CD4-positive, alpha-beta T cell treated with Interferon alpha-2 for 1 hour (primary cell): ENCODE data around the gene ABLIM2.

Experiments used
- DNase-seq, 2 donors: peaks; one replicate each; pipeline ENCODE4 v3.0.0-alpha.2; 2020 to 2022

The ABLIM2 gene

DNA sequence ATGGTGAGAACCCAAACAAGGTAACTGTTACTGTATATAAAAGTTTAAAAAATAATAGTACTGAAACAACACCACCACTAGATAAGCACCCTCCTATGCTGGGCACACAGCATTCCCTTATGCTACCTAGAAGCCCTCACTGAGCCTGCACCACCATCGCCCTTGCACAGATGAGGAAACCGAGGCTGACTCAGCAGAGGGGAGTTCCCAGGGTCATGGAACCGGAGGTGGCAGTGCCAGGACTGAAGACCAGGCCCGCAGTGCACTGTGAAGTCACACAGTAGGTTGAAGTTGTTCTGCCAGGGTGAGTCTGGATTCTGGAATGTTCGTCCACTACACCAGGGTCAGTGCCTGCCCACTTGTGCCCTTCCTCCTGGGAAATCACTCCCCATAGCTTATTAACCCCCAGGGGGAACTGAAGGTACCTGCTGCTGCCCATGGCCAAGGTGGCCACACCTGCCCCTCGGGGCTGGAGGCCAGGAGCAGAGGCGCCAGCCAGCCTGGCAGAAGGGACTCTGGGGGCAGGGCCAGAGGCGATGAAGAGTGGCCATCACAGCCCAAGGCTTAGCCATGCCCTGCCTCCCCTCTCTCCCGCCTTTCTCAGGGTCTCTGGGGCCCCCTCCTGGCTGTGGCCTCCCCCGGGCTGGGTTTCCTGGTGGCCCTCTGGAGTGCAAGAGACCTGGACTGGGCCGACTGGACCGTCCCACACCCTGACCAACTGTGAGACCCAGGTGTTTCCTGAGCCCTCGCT, 15.1 kb upstream of the ABLIM2 start:
- DNase-seq = no peak

DNA sequence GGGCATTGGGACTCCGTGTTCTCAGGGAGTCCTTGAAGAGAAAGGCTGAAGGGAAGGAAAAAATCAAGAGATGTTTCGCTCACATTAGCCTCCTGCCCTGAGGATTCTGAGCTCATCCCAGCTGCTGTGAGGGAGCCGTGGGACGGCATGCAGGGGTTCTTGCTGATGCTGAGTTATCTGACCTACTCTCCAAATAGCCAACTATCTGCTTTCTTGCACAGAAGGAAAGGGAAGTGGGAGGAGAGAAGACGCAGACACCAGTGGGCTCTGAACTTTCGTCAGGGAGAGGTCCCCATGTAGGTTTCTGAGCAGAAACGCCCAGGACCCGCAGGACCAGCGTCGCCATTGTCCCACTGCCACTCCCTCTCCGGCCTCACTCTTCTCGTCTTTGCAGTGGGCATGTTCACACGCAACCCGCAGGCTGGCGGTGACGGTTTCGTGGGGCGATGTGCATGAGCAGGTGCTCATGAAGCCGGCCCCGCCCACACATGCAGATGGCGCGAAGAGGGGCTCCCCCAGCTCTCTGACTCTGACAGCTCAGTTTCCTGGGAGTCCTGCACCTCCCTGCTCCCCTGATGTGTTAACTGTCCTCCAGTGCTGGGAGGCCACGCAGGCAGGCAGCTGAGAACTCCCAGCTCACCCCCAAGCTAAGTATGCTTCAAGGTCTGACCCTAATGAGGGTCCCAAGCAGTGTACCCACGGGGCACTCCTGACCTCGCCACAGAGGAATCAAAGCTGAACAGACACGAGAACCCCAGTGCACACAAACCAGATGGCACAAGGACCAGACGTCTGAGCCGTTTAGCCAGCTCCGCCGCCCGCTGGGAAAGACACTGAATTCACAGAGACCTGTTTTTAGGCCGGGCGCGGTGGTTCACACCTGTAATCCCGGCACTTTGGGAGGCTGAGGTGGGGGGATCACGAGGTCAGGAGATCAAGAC, 13.6 kb upstream of the ABLIM2 start:
- DNase-seq = peak in 1 of 2 donors; percentile 48

DNA sequence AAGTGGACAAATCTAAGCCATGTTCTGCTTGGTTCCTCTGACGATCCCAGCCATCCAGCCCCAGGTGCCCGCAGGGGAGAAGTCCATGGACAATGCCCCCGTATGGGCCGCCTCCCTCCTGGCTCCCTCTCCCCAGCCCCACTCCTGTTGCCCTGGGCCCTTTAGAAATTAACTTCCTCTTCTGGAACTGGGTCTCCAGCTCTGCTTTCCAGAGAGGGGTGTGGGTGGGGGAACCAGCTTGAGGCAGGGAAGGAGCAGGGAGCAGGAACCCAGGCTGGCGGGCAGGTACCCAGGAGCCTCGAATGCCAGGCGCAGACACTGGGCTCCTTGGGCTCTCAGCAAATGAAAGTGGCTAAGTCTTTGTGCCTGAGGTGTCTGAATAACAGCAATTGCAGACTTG, 12.7 kb upstream of the ABLIM2 start:
- DNase-seq = no peak

DNA sequence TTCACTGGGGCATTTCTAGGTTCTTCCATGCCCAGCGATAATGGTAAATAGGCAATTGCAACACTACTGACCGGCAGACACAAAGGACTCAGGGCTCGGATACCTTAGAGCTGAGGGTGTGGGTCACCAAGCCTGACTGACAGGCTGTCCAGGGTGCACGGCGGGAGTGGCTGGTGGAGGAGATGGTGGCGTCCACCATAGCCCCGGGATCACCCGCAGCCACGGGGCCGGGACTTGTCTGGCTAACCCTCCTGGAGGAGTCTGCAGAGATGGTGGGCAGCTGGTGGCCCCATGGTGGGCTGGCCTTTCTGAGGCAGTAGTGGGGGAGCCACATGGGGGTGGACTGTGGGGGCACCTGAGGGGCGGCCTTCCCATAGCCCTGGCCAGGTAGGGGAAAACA, 11.7 kb upstream of the ABLIM2 start:
- no peak for DNase-seq

DNA sequence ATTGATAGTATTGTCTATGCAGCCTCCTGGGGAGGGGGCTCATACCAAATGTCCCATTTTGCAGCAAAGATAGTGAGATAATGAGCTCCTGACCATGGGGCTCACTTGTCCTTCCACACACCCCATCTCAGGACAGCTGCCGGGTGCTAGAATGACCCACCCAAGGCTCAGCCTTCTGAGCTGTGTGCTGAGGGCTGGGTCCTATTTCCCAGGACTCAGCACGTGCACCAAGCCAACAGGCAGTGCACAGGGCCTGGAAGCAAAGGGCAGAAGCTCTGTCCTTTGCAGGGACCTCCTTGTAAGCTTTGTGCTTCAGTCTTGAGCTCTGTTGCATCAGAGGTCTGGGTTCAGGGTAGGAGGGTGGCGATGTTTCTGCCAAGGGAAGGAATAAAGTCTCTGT, 11.2 kb upstream of the ABLIM2 start:
- no peak for DNase-seq

DNA sequence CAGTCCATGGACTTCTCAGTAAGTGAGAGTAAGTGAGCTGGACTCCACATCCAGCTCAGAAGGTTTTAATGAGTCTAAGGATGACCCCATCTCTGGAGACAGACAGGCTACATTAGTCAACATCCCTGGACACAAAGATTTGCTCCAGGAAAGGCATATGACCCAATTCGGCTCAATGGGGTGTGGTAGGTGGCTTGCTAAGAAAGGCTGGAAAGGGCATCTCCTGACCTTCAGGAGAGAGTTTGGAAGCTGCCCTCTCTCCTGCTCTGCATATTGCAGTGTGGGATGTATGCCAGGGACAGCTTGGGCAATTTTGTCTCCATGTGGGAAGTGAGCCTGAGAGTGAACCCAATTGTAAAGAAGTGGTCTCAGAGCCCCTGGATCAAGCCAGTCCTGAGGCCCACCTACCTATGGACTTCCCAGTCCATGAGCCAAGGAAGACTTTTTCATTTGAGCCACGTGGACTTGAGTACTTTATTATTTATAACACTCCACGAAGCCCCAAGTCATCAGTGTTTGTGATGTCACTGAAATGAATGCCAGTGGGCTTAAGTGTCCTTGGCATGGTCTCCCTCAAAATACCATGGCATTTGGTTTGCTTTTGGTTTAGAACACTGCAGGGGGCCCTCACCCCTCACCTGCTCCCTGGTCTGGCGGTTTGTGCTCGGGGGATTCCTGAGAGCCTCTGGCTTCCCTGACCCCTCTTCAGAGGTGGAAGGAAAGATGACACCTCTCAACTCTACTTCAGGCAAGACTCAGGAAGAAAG, 10.4 kb upstream of the ABLIM2 start:
- DNase-seq = no peak

DNA sequence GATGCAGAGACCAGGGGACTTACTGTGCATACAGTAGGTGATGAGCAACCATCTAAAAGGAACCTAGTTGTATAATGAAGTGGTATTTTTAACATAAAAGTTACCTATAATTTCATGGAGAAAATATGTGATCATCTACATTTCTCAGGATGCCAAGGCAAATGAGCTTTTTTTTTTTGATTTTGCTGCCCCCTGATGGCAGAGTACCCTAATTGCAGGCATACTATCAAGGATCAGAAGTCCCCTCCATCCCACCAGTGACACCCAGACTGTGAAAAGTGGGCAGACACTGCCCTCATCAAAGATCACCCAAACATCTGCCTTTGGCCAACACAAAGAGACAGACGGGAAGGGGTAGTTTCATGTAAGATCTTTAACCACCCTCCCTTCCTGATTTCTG, 9.6 kb upstream of the ABLIM2 start:
- DNase-seq = no peak

DNA sequence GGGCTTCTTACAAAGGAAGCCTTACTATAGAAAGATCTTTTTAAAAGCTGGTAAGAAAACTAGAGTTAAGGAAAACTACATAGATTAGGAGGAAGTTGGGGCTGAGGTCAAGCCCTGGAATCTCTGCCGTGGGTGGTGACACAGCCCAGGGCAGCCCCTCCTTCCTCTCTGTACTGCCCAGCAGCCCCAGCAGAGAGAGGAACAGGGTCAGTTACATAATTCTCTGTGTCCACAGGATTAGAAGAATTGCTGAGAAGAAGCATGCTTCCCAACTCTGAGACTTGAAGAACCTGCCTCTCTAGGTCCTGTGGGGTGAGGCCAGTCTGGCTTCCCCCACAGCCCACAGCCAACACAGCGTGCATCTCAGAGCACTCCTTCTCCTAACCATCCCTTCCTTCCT, 9.2 kb upstream of the ABLIM2 start:
- peak in 1 of 2 donors; percentile 28 for DNase-seq

DNA sequence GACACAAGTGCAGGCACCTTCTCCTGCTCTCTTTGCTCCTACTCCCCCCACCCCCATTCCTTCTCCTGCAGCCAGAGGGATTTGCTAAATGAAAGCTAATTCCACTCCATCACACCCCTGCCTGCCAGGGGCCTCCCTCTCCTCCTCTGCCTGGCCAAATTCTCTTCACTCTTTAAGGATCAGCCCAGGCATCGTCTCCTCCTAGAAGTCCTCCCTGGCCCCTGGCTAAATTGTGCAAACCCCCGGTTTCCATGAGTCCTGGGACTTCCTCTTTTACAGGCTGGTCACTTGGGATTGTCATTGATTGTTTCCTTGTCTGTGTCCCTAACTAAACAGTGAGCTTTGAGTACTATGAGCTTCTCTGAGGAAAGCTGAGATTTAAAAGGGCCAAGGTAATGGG, 8.7 kb upstream of the ABLIM2 start:
- DNase-seq = no peak

DNA sequence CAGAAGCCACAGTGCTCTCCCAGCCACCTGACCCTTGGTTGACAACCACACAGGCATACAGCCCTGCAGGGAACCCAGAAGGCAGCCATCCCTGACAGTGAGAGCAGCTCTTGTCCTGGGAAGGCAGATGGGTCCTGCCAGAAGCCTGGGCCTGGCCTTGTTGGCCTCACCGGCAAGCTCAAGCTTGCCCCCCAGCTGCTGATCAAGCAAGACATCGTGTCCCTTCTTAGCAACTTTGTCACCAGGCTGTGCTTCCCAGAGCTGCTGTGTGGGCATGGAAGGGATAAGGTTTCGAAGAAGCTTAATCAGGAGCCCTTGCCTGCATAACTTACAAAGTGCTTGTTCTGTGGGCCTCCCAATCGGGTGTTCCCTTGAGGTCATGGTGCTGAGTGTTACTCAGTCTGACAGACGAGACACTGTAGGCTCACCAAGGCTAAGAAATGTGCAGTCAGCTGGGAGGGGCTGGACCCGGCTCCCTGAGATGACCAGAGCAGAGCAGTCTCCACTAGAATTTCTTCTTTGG, 6.8 kb upstream of the ABLIM2 start:
- DNase-seq = no peak

DNA sequence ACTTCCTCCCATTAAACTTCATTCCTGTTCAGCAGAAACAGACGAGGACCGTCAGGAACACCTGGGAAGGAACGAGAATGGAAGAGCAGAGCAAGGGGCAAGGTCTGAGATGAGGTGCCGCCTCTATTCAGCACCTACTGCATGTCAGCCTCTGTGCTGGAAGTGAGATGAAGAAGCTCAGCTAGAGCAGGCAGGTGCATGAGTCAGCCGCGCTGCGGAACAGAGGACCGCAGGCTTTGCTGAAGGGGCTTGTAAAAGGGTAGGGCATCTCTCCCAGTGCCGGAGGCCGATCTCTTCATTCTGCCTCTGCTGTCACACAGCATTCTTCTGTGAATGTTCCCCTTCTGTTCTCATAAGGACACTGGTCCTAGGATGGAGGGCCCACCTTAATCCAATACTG, 6.1 kb upstream of the ABLIM2 start:
- DNase-seq = no peak

DNA sequence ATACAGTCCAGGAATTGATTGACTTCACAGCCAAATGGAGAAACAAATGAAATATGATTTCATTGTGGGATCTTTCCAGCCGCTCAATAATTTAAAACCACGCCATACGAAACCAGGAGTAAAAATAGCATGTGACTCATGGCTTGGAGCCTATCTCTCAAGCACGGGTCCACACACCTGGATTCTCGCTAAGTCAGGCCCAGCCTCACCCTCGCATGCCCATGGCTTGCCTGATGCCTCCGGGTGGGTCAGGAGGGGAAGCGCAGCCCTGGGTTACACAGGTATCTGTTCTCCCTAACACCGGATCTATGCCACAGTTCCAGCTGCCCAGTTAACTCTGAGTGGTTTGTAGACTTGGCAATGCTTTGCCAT, 5.6 kb upstream of the ABLIM2 start:
- no peak for DNase-seq

DNA sequence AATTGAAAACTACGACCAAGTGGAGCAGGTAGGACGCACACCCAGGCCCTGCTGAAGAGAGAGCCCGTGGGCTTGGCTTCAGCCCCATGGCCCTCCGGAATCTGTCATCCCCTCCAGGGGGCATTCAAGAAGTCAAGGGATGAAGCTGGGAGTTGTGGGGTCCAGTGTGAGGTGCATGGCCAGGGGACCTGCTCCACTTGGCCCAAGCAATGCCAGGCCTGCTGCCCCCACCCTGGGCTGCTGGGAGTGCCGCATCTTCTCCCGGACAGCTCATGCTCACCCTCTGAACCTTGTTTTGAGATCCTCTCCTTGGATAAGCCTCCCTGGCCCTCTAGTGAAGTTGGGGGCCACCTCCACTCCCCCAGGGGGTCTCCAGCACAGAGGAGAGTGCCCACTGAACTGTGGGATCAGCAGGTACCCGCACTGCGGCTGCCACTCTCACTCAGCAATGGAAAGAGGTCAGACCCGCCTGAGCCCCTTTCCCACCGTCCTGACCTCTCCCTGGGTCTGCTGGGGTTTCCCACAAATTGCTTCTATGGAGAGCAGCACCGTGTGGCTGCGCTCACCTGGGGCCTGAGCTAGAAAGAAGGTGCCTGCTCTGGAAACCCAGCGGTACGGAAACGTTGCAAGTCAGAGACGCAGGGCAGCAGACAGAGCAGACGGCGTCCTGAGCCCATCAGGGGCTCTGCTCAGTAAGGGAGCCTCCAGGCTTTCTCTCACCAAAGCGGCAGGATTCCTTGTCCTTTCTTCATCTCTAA, 5.0 kb upstream of the ABLIM2 start:
- DNase-seq = no peak

DNA sequence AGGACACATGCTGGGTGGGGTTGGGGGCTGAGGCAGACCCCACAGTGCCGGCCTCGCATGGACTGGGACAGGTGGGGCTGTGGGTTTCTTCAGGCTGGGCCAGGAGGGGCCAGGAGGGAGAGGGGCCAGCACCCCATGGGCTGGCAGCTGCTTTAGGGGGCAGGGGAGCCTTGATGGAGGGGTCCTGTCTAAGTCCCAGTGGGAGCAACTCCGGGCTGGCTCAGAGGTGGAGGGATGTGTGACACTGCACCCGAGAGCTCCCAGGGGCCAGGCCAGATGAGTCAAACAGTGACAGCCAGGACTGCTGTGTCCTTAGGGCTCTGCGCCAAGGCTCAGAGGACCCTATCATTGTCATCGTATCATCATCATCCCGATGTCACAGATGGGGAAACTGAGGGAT, 4.4 kb upstream of the ABLIM2 start:
- no peak for DNase-seq

DNA sequence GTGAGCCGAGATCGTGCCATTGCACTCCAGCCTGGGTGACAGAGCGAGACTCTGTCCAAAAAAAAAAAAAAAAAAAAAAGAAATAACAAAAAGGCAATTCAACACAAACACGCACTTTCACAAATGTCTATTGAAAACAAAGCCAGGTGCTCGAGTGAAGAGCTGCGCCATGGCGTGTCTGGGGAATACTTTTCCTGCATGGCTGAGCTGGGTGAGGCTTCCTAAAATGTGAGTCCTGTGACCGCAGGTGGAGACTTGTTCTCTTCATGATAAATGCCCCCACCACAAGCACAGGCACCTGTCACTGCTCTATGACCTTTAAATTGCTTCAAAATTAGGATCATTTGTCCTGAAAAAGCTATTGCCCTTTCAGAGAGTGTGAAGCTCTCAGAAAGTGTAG, 4.0 kb upstream of the ABLIM2 start:
- DNase-seq = peak in 1 of 2 donors; percentile 60

DNA sequence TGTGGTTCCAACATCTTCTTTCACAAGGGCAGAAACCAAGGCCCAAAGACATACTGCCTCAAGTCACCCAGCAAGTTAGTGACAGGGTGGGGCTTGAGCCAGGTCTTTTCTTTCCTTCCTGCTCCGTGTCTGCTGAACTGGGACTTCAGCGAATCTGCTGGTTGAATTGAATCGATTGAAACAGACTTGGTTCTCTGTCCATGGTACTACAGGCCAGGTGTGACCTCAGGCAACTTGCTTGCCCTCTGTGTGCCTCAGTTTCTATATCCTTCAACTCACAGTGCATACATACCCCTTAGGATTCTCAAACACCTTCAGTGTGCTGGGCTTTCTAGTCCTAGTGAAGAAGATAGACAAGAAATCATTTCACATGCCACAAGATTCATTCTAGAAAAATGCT, 2.0 kb upstream of the ABLIM2 start:
- no peak for DNase-seq

DNA sequence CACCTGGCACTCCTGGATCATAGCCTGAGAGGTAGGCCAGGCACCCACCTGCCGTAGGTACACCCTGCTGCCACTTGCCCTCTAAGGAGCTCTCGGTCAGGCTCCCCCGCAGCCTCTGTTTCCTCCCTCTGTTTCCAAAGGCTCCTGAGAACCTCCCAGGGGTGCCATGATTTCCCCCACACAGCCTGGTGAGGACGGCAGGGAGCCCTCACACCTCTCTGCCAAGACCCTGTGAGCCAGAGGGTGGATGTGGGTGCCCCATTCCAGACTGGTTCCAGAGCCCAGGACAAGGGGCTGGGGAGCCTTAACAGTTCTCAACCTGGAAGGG, 1.6 kb upstream of the ABLIM2 start:
- no peak for DNase-seq

DNA sequence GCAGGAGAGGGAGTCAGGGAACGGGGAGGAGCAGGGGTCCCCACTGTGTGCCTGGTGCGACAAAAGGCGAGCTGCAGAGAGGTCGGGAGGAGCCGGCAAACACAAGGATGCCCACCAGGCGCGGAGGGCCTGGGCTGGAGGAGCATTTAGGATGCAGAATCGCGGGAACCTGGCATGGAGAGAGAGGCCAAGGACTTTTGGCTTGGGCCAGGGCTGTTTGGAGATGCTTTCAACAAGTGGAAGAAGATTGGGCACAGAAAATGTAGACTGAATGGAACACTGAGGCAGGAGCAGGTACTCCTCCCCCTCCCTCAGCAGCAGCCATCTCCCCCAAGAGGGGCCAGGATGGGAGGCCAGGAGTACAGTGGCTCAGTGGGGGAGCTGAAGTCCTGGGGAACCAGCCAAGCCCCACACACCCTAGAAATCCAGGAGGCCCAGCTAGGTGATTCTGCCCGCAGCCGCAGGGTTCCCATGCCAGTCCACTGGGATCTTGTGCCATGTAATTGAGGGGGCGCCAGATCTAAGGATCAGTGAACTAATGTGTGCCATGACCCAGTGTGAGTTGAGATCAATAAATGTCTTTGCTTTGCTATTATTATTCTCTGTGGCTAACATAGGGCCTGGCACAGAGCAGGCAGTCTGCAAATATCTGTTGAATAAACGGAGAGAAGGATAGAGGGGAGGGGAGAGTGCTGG, 1.1 kb upstream of the ABLIM2 start:
- no peak for DNase-seq

DNA sequence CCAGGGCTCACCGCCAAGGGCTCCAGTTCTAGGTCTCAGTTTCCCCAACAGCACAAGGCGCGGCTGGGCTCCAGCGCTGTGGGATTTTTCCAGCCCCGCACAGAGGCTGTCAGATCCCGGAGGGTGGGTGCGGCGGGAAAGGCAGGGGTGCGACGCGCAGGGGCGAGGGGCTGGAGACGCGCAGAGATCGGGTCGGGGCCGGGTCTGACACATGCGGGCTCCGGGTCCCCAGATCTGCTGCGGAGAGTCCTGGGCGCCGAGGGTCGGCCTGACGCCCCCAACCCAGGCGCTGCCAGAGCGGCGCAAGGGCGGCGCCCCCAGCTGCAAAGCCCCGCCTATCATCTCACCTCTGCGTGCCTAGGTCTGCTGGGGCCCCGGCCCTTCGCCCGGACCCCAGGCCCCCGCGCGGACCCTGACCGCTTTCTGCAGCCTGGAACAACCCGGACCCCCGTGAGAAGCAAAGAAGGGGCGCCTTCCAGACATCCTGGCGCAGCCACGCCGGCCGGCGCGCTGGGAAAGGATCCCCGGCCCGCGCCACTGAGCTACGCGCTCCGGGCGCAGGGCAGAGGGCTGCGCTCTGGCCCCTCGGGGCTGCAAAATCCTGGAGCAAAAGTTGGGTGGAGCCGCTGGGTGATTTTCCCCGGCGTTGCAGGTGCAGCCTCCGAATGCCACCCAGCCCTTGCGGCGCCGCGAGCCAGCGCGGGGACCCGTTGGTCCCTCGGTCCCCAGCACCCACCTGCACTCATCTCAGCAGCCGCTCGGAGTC, 486 bp downstream of the ABLIM2 start:
- no peak for DNase-seq

DNA sequence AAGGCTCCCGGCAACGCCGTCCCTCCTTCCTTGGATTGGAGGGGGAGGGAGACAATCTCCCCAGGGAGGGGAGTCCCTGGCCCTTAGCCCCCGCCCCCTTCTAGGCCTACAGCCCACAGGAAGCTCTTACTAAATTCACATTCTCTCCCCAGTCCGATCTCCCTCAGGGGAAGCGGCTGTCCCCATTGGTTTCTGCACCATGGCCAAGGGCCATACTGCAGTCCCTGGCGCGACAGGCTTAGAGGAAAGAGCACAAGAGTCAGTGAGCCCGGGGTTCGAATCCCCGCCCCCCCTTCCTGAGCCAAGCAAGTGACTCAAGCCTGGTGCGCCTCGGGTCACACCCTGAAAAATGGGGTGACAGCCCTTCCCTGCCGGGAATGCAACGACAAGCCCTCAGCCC, 1.1 kb downstream of the ABLIM2 start:
- no peak for DNase-seq

DNA sequence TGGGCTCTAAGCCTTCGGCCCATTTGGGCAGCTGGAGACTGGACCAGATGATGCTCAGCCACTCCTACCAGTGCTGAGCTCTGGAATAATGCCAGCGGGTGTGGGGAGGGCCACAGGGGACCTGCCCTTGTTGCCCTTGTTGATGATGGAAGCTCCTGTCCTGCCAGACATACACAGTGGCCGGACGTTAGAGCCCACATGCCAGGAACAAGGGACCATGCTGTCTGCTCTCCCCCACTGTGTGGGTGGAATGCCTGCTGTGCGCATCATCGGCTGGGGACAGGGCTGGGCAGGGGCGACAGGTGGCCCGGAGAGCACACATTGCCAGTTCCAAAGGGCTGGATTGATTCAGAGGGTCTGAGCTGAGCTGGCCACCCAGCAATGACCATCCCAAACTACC, 2.0 kb downstream of the ABLIM2 start:
- DNase-seq = no peak
